Stimulated activated CD4-positive, alpha-beta T cell treated with anti-CD3 and anti-CD28 coated beads, Interleukin-12 subunit alpha, Interleukin-12 subunit beta, amount 100 ng/mL, for 24 hours (primary cell): Measurements from ENCODE around the gene PCSK6.

ENCODE experiments used
- DNase-seq, 2 experiments: peaks; one replicate each; pipeline ENCODE4 v3.0.0-alpha.2; 2020; ENCODE audit warnings: low read depth in 2 of 2

Gene PCSK6

GRCh38 chr15:101522621-101523559 lies 33.4 kb upstream of the PCSK6 start:
- no peak for DNase-seq

GRCh38 chr15:101522091-101522490 lies 32.6 kb upstream of the PCSK6 start:
- DNase-seq: no peak

- no peak for DNase-seq
Observed at GRCh38 chr15:101521591-101521990, 32.1 kb upstream of the PCSK6 start.

- no peak for DNase-seq
Observed at GRCh38 chr15:101521069-101521468, 31.6 kb upstream of the PCSK6 start.

GRCh38 chr15:101520395-101520794 lies 30.9 kb upstream of the PCSK6 start:
- no peak for DNase-seq

GRCh38 chr15:101517504-101517903 lies 28.0 kb upstream of the PCSK6 start:
- no peak for DNase-seq

- no peak for DNase-seq
Observed at GRCh38 chr15:101514318-101514717, 24.8 kb upstream of the PCSK6 start.

GRCh38 chr15:101511717-101512116 lies 22.2 kb upstream of the PCSK6 start:
- DNase-seq: no peak

GRCh38 chr15:101510212-101511197 lies 21.0 kb upstream of the PCSK6 start:
- DNase-seq: no peak

GRCh38 chr15:101509279-101509678 lies 19.8 kb upstream of the PCSK6 start:
- no peak for DNase-seq

- DNase-seq: no peak
Observed at GRCh38 chr15:101506491-101506890, 17.0 kb upstream of the PCSK6 start.

GRCh38 chr15:101505610-101506337 lies 16.3 kb upstream of the PCSK6 start:
- no peak for DNase-seq

GRCh38 chr15:101504866-101505609 lies 15.5 kb upstream of the PCSK6 start:
- DNase-seq: no peak

GRCh38 chr15:101504373-101504772 lies 14.9 kb upstream of the PCSK6 start:
- no peak for DNase-seq

GRCh38 chr15:101503296-101503599 lies 13.7 kb upstream of the PCSK6 start:
- DNase-seq: no peak

GRCh38 chr15:101502572-101503295 lies 13.2 kb upstream of the PCSK6 start:
- DNase-seq: no peak

- DNase-seq: peak; percentile 19 to 45
Observed at GRCh38 chr15:101501703-101502373, 12.3 kb upstream of the PCSK6 start.

- no peak for DNase-seq
Observed at GRCh38 chr15:101500865-101501551, 11.5 kb upstream of the PCSK6 start.
